Measurements from ENCODE around the gene ITGB7. TPM values are rescaled to one million over a fixed set of nuclear protein-coding genes. Genes with fewer than 3 reads are reported as not detected.
A peak's percentile ranks its signal among the peaks of the same experiment; 100 is the strongest.

ITGB7 gene
- total RNA-seq, 1 donor from 2014 or later: 7.0 TPM

- no peak for ATAC-seq
Observed at GRCh38 chr12:53231671-53231920, 24.5 kb upstream of the ITGB7 start.

- peak; percentile 80 for ATAC-seq
Observed at GRCh38 chr12:53230108-53230845, 23.2 kb upstream of the ITGB7 start.

- ATAC-seq: no peak
Observed at GRCh38 chr12:53229454-53229853, 22.4 kb upstream of the ITGB7 start.

GRCh38 chr12:53227836-53228235 lies 20.8 kb upstream of the ITGB7 start:
- no peak for ATAC-seq

- ATAC-seq: no peak
Observed at GRCh38 chr12:53227341-53227740, 20.3 kb upstream of the ITGB7 start.

GRCh38 chr12:53226815-53227214 lies 19.8 kb upstream of the ITGB7 start:
- ATAC-seq: no peak

GRCh38 chr12:53225635-53226424 lies 18.8 kb upstream of the ITGB7 start:
- ATAC-seq: peak; percentile 28

GRCh38 chr12:53224897-53225634 lies 18.0 kb upstream of the ITGB7 start:
- no peak for ATAC-seq

GRCh38 chr12:53224061-53224896 lies 17.2 kb upstream of the ITGB7 start:
- ATAC-seq: peak; percentile 59

GRCh38 chr12:53223389-53224060 lies 16.5 kb upstream of the ITGB7 start:
- ATAC-seq: no peak

GRCh38 chr12:53222806-53223261 lies 15.8 kb upstream of the ITGB7 start:
- no peak for ATAC-seq

- ATAC-seq: no peak
Observed at GRCh38 chr12:53222170-53222721, 15.2 kb upstream of the ITGB7 start.

- ATAC-seq: peak; percentile 41
Observed at GRCh38 chr12:53221203-53222080, 14.4 kb upstream of the ITGB7 start.

- peak; percentile 75 for ATAC-seq
Observed at GRCh38 chr12:53220694-53221202, 13.7 kb upstream of the ITGB7 start.

GRCh38 chr12:53219956-53220693 lies 13.1 kb upstream of the ITGB7 start:
- ATAC-seq: peak; percentile 16

- no peak for ATAC-seq
Observed at GRCh38 chr12:53219292-53219955, 12.4 kb upstream of the ITGB7 start.

- ATAC-seq: no peak
Observed at GRCh38 chr12:53218551-53219291, 11.7 kb upstream of the ITGB7 start.

- ATAC-seq: no peak
Observed at GRCh38 chr12:53217931-53218307, 10.9 kb upstream of the ITGB7 start.
